DMS153 treated with DMSO at 0.1 percent for 48 hours (cell line): ENCODE measurements around the gene KCNJ12.
"Not testable (repeated sequence)": the region's sequence is repeated elsewhere in the genome, so short reads cannot be mapped to it uniquely, and the experiment has no call there.

ENCODE experiments used
- DNase-seq: peaks from one replicate; lab custom pipeline; 2025; ENCODE audit not compliant: unreplicated experiment; lab: John Stamatoyannopoulos, UW

The KCNJ12 gene

DNA sequence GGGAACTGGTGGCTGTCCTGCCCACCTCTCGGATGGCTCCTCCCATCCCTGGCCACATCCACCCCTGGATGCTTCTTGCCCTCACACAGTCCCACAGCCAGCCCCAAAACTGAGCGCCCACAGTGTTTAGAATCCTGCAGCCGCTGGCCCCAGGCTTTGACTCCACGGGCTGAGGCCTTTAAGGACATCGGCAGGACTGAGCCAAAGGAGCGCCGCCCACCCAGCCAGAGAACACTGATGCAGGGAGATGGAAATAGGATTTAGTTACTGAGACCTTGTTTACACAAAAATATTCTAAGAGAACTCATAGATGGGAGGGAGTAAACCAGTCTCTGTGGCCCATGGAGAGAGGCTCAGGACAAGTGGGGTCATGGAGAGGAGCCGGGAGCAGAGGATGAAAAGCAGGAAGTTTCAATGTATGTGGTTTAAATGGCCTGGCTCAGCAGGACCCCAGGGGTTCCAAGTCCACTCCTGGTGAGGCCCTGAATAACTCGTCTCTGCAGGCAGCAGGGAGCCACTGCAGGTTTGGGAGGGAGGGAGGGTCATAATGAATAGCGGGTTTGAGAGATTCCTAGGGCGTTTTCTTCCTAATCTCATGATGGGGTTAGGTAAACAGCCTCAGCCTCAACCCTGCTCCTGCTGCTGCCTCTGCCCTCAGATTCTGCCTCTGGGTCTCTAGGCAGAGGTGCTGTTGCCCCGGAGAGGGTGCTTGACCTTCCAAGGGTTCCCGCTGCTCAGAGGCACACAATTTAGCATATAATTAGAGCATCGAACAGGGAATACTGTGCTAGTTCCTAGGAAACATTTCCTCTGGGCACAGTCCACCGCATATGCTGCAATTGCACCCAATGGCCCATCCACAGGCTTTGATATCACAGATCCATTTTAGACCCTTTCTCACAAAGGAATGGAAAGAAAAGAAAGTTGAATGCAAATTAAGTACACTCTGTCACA is 61.0 kb downstream of the KCNJ12 start:
- DNase-seq, result not testable (repeated sequence)

GRCh38 chr17:21438316-21439014 is 62.3 kb downstream of the KCNJ12 start:
- not testable (repeated sequence) for DNase-seq

GRCh38 chr17:21439015-21439336 is 62.8 kb downstream of the KCNJ12 start:
- not testable (repeated sequence) for DNase-seq

GRCh38 chr17:21445091-21445650 is 69.0 kb downstream of the KCNJ12 start:
- no peak for DNase-seq

DNA sequence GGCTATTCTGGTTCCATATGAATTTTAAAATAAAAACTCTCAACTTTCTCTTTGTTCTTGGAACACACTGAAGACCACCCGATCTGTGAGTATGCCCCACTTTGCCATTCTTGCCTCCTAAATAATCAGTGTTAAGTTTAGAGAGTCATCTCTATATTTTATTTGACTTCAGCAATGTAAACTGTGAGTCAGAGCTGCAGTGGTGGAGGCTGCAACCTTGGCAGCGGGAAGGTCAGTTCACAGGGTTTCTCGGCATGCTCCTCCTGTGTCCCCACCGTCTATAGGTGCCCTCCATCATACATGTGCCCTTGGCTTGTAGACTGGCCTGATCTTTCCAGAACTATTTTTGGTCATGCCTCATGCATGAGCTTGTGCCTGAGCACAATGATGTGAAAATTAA is 71.4 kb downstream of the KCNJ12 start:
- not testable (repeated sequence) for DNase-seq

DNA sequence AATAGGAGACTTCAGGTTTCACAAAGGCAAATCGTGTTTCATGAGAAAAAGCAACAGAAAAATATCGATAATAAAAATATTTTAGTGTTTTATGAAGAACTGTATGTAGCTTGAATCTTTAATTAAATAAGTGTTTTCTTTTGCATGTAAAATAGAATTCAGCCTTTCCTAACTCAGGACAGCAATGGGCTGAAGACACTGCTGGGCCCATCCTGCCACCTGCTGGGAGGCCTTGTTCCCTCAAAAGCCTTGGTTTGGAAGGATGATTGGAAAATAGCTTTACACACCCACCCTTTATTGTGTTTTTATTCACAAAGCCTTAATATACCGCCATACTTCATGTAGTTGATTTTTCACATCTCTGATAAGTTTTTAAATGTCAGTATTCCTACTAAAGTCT is 73.7 kb downstream of the KCNJ12 start:
- DNase-seq, result not testable (repeated sequence)

DNA sequence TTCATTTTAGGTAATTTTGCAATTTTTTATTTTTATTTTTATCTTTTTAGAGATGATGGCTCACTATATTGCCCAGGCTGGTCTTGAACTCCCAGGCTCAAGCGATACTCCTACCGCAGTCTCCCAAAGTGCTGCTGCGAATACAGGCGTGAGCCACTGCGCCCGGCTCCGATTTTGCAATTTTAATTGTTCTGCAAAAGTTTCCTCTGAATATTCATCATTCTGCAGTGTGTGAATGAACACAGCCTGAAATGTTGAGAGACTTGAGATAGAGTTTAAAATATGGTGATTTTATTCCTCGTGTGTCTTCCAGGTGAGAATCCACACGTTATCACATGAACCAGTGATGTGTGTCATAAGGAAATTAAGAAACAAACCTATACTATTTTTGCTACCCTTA is 75.8 kb downstream of the KCNJ12 start:
- DNase-seq, result no peak

DNA sequence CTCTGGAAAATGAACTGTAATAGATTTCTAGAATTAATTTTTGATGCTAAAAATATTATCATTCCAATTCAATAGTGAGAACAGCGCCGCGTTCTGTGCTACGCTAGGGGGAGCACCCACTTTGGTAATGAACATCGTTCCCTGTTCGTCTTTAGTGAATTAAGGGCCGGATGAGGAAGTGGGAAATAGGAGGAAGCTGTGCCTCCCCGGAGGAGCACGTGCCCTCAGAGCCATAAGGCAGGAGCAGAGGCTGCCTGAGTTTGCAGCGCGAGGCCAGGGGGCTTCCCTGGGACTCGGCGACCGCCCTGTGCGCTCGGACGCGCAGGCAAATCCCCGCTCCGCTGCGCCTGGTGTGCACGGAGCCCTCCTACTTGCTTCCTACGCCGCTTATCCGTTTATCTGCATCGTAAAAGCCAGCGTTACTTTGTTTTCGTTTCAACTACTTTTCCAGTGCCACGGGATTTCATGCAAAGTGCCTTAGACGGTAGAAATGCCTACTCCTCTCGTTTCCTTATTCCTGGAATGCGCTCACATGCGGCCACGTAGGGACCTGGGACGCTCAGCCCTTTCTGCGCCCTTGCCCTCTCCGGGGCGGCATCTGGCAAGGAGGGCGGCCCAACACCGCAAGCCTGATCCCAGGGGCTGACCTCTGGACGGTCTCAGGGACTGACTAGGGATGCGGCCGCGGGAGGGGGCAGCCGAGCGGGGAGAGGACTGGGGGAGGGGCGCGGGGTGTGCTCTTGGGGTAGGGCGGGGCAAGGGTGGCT is 76.4 kb downstream of the KCNJ12 start:
- peak; percentile 10 for DNase-seq

DNA sequence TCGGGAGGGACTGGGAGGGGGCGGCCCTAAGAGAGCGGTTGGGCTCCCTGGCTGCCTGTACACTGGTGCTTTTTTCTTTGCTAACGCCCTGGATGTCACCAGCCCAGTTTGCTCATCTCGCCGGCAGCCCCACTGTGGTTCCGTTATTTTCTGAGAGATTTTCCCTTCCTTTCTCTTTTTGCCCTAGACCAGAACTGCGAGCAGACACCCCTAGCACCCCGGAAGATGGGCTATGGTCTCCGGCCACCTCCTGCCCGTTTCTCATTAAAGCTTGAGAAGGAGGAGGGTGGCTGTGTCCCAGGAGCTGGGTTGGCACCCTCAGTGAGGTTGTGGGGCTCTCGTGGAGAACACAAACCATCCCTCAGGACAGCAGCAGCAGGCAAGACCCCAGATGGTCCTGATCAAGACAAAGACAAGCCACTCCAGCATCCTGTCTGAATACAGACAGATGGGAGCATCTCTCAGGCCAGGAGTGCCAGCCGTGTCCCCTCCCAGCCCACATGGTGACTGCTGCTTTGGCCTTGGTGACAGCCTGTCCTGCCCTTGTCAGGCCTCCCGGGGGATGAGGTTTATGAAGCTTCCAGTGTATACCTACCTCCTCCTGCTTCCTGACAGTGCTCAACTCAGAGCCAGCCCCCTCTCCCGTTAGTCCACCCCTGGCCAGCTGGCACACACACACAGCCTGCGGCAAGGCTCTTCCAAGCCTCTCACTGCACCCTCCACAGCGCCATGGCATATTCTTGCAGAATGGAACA is 77.2 kb downstream of the KCNJ12 start:
- DNase-seq, result no peak

GRCh38 chr17:21454006-21454405 is 77.8 kb downstream of the KCNJ12 start:
- DNase-seq, result not testable (repeated sequence)

GRCh38 chr17:21454441-21454840 is 78.3 kb downstream of the KCNJ12 start:
- no peak for DNase-seq

DNA sequence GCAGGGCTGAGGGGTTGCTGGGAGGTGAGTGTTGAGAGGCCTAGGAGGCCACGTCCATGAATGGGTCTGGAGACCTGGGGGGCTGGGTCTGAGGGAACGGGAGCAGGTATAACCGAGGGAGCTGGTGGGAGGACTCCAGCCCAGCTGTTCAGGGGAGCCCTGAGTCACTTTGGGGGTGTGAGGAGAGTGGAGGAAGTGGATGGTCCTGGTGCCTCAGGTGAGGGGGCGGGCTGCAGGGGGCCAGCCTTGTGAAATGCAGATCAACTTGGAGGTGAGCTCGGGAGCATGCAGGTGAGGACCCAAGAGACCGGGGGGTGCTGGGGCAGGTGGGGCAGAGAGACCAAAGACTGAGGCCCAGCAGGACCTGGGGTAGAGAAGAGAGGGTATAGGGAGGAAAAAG is 79.6 kb downstream of the KCNJ12 start:
- DNase-seq, result no peak

DNA sequence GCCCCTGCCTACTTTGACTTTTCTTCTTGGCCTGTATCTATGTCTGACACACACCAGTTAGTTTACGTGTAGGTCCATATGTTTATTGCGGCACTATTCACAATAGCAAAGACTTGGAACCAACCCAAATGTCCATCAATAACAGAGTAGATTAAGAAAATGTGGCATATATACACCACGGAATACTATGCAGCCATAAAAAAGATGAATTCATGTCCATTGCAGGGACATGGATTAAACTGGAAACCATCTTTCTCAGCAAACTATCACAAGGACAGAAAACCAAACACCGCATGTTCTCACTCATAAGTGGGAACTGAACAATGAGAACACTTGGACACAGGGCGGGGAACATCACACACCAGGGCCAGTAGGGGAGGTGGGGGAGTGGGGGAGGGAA is 80.3 kb downstream of the KCNJ12 start:
- not testable (repeated sequence) for DNase-seq

GRCh38 chr17:21457051-21458026 is 81.2 kb downstream of the KCNJ12 start:
- DNase-seq, result peak; percentile 28

- DNase-seq, result no peak
Measured at GRCh38 chr17:21458054-21458453, 81.9 kb downstream of the KCNJ12 start.

DNA sequence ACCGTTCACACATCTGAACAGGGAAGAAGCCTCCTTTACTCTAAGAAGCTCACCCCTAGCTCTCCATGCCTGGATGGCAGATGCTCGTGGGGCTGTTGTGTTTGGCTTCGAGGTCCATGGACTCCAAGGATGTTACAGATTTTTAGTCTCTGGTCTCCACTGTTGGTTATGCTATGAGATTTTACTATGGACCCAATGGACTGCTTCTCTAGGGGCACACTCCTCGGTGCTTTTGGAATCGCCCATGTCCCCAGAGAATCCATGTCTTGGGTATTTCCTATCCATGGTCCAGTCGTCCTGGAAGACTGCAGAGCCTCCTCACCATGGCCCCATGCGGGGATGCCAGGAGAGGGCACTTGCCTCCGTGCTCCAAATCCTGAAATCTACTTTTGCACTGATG is 83.4 kb downstream of the KCNJ12 start:
- DNase-seq, result no peak

DNA sequence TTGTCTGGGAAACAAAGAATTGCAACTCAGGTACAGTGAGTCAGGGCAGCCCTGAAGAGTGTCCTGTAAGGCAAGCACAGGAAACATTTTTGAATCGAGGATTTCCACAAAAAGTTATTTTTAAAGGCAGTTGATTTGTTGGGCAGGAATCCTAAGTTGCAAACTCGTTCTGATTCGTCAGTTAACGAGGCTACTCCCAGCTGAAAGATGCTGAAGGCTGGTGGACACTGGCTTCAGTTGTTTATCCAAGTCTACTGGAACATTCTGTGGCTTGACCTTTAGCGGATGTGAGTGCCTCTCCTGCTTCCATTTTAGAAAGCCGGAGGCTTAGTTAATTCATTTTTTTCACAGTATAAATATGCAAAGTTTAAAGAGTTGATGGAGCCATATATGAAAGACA is 84.2 kb downstream of the KCNJ12 start:
- no peak for DNase-seq

GRCh38 chr17:21462237-21462636 is 86.1 kb downstream of the KCNJ12 start:
- DNase-seq, result no peak

GRCh38 chr17:21463204-21463661 is 87.1 kb downstream of the KCNJ12 start:
- no peak for DNase-seq
